ENCODE results near the gene DGUOK. TPM values are rescaled to one million over a fixed set of nuclear protein-coding genes. Genes with fewer than 3 reads are reported as not detected.

Gene DGUOK
- total and polyA plus RNA-seq, 10 of the 15 experiments (the other 5 are each of a cell fraction or from before 2014, with no cell fraction given) = 64.4 to 234 (median 91.4) TPM

- no peak for TF ChIP-seq USF2 (IDR thresholded peaks at IDR 0.05; ENCODE audit: borderline replicate concordance, low read depth, low read length)
- no peak for TF ChIP-seq EP300 (IDR thresholded peaks at IDR 0.05; ENCODE audit: borderline replicate concordance in 1 of 2, control insufficient read depth in 1 of 2, low read depth in 2 of 2, low read length in 2 of 2)
- TF ChIP-seq E2F4 (IDR thresholded peaks at IDR 0.05; ENCODE audit: low read depth, low read length) = no peak
- TF ChIP-seq SP1 (IDR thresholded peaks at IDR 0.05; ENCODE audit: low read depth, low read length) = no peak
- TF ChIP-seq BMI1 (IDR thresholded peaks at IDR 0.05; ENCODE audit: borderline replicate concordance) = no peak
- TF ChIP-seq, protein P1, sequence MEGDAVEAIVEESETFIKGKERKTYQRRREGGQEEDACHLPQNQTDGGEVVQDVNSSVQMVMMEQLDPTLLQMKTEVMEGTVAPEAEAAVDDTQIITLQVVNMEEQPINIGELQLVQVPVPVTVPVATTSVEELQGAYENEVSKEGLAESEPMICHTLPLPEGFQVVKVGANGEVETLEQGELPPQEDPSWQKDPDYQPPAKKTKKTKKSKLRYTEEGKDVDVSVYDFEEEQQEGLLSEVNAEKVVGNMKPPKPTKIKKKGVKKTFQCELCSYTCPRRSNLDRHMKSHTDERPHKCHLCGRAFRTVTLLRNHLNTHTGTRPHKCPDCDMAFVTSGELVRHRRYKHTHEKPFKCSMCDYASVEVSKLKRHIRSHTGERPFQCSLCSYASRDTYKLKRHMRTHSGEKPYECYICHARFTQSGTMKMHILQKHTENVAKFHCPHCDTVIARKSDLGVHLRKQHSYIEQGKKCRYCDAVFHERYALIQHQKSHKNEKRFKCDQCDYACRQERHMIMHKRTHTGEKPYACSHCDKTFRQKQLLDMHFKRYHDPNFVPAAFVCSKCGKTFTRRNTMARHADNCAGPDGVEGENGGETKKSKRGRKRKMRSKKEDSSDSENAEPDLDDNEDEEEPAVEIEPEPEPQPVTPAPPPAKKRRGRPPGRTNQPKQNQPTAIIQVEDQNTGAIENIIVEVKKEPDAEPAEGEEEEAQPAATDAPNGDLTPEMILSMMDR (IDR thresholded peaks at IDR 0.05 in 2 of 3, conservative IDR thresholded peaks at IDR 0.05 in 1 of 3; ENCODE audit: control insufficient read depth in 2 of 3, extremely low read depth in 1 of 3, insufficient read depth in 1 of 3, low read depth in 3 of 3, low read length in 3 of 3) = no peak
- TF ChIP-seq POLR2AphosphoS5 (IDR thresholded peaks at IDR 0.05; ENCODE audit: low read length) = no peak; the same call in 1 of the 2 replicates
- TF ChIP-seq BHLHE40 (IDR thresholded peaks at IDR 0.05; ENCODE audit: borderline replicate concordance in 1 of 2, low read depth in 2 of 2, low read length in 1 of 2) = no peak
- no peak for TF ChIP-seq PRDM15 (CRISPR knock-in tag; IDR thresholded peaks at IDR 0.05)
- TF ChIP-seq SPI1 (IDR thresholded peaks at IDR 0.05; ENCODE audit: borderline replicate concordance, insufficient read depth, low read depth, low read length) = no peak
- no peak for TF ChIP-seq ZSCAN29 (IDR thresholded peaks at IDR 0.05)
Observed at GRCh38 chr2:73987948-73988700, 61.4 kb downstream of the DGUOK start (continued).

Measured in GM12878 (cell line).